H9 (cell line): Measurements from ENCODE around the gene ROBO2. TPM values are rescaled to one million over a fixed set of nuclear protein-coding genes. Genes with fewer than 3 reads are reported as not detected.
A peak's percentile ranks its signal among the peaks of the same experiment; 100 is the strongest.

Experiments used
- DNase-seq: peaks from one replicate; pipeline ENCODE4 v3.0.0-alpha.2; 2017
- H2AFZ ChIP-seq: one replicate; pipeline ENCODE4 v1.6.1; 2013; ENCODE audit warnings: mild to moderate bottlenecking, low read length, control low read depth, moderate library complexity
- H2AK5ac ChIP-seq: 2 replicates; pipeline ENCODE4 v1.6.1; 2013; ENCODE audit warnings: low read length, control low read depth, mixed read lengths; ENCODE audit not compliant: insufficient read length
- H2BK120ac ChIP-seq: one replicate; pipeline ENCODE4 v1.6.1; 2013; ENCODE audit warnings: low read depth, mild to moderate bottlenecking, low read length, control low read depth, inconsistent platforms; ENCODE audit not compliant: poor library complexity, severe bottlenecking
- H2BK12ac ChIP-seq: 2 replicates; pipeline ENCODE4 v1.6.1; 2013; ENCODE audit warnings: low read length, control low read depth, mixed read lengths, low read depth; ENCODE audit not compliant: insufficient read length
- H2BK15ac ChIP-seq: 2 replicates; pipeline ENCODE4 v1.6.1; 2013; ENCODE audit warnings: low read depth, low read length, control low read depth
- H2BK20ac ChIP-seq: one replicate; pipeline ENCODE4 v1.6.1; 2013; ENCODE audit warnings: low read depth, mild to moderate bottlenecking, low read length, control low read depth, inconsistent platforms; ENCODE audit not compliant: poor library complexity, severe bottlenecking
- H2BK5ac ChIP-seq: 2 replicates; pipeline ENCODE4 v1.6.1; 2013; ENCODE audit warnings: low read length, control low read depth, mixed read lengths; ENCODE audit not compliant: insufficient read length
- H3K14ac ChIP-seq: 2 replicates; pipeline ENCODE4 v1.6.1; 2013; ENCODE audit warnings: low read length, control low read depth; ENCODE audit not compliant: insufficient read depth
- H3K18ac ChIP-seq: 2 replicates; pipeline ENCODE4 v1.6.1; 2013; ENCODE audit warnings: low read depth, mild to moderate bottlenecking, mixed read lengths, low read length, control low read depth; ENCODE audit not compliant: insufficient read length
- H3K23ac ChIP-seq: 2 replicates; pipeline ENCODE4 v1.6.1; 2013; ENCODE audit warnings: low read length, control low read depth, mixed read lengths, low read depth; ENCODE audit not compliant: insufficient read length
- H3K23me2 ChIP-seq: 2 replicates; pipeline ENCODE4 v1.6.1; 2013; ENCODE audit warnings: low read depth, mild to moderate bottlenecking, mixed read lengths, low read length, control low read depth; ENCODE audit not compliant: insufficient read length, poor library complexity, severe bottlenecking
- H3K27ac ChIP-seq: 2 replicates; pipeline ENCODE4 v1.5.1; 2013; ENCODE audit warnings: low read length, control low read depth, mixed read lengths, low read depth; ENCODE audit not compliant: insufficient read length
- H3K27me3 ChIP-seq: 2 replicates; pipeline ENCODE4 v1.6.1; 2013; ENCODE audit warnings: low read length, control low read depth, inconsistent platforms; ENCODE audit not compliant: insufficient read depth
- H3K4ac ChIP-seq: 2 replicates; pipeline ENCODE4 v1.6.1; 2013; ENCODE audit warnings: low read depth, mild to moderate bottlenecking, control low read depth, inconsistent platforms, low read length, moderate library complexity
- H3K4me1 ChIP-seq: 2 replicates; pipeline ENCODE4 v1.6.1; 2013; ENCODE audit warnings: low read length, control low read depth, inconsistent platforms; ENCODE audit not compliant: insufficient read depth
- H3K4me2 ChIP-seq: 2 replicates; pipeline ENCODE4 v1.6.1; 2013; ENCODE audit warnings: low read length, control low read depth, mixed read lengths; ENCODE audit not compliant: insufficient read length, insufficient read depth
- H3K56ac ChIP-seq: 2 replicates; pipeline ENCODE4 v1.6.1; 2013; ENCODE audit warnings: low read depth, mild to moderate bottlenecking, mixed read lengths, low read length, control low read depth; ENCODE audit not compliant: insufficient read length
- H3K79me1 ChIP-seq: 2 replicates; pipeline ENCODE4 v1.6.1; 2013; ENCODE audit warnings: low read depth, mild to moderate bottlenecking, moderate library complexity, low read length, control low read depth, inconsistent platforms; ENCODE audit not compliant: insufficient read depth, poor library complexity, severe bottlenecking
- H3K79me2 ChIP-seq: 2 replicates; pipeline ENCODE4 v1.6.1; 2013; ENCODE audit warnings: low read length, control low read depth, inconsistent platforms; ENCODE audit not compliant: insufficient read depth
- H3K9ac ChIP-seq: 2 replicates; pipeline ENCODE4 v1.6.1; 2013; ENCODE audit warnings: low read length, control low read depth, mixed read lengths; ENCODE audit not compliant: insufficient read length; ENCODE audit errors: extremely low read depth
- H3K9me3 ChIP-seq: one replicate; pipeline ENCODE4 v1.6.1; 2013; ENCODE audit warnings: low read depth, low read length, inconsistent platforms; ENCODE audit not compliant: control insufficient read depth
- H3T11ph ChIP-seq: one replicate; pipeline ENCODE4 v1.6.1; 2013; ENCODE audit warnings: mild to moderate bottlenecking, low read length, control low read depth, inconsistent platforms
- H4K20me1 ChIP-seq: one replicate; pipeline ENCODE4 v1.6.1; 2013; ENCODE audit not compliant: control insufficient read depth, insufficient read length, insufficient read depth
- H4K5ac ChIP-seq: 2 replicates; pipeline ENCODE4 v1.6.1; 2013; ENCODE audit warnings: low read depth, mild to moderate bottlenecking, mixed read lengths, low read length, control low read depth; ENCODE audit not compliant: insufficient read length
- H4K8ac ChIP-seq: replicated peaks from 2 replicates; pipeline ENCODE4 v1.6.1; 2013; ENCODE audit warnings: low read length, control low read depth, mixed read lengths, low read depth; ENCODE audit not compliant: insufficient read length
- H4K91ac ChIP-seq: 2 replicates; pipeline ENCODE4 v1.6.1; 2013; ENCODE audit warnings: low read depth, mild to moderate bottlenecking, moderate library complexity, mixed read lengths, low read length, control low read depth; ENCODE audit not compliant: insufficient read length
- H3K27ac Mint-ChIP-seq, 3 experiments: 2 replicates in 2 of 3; 3 replicates in 1 of 3; pipeline ENCODE4 v1.8.0; 2020 to 2021; ENCODE audit warnings: mixed read lengths in 3 of 3, mild to moderate bottlenecking in 1 of 3, moderate library complexity in 1 of 3
- H3K27me3 Mint-ChIP-seq: 2 replicates; pipeline ENCODE4 v1.8.0; 2021; ENCODE audit warnings: low read depth, mild to moderate bottlenecking, moderate library complexity, mixed read lengths
- H3K36me3 Mint-ChIP-seq, 3 experiments: 2 replicates in 2 of 3; 3 replicates in 1 of 3; pipeline ENCODE4 v1.8.0; 2020 to 2021; ENCODE audit warnings: low read depth in 3 of 3, mixed read lengths in 3 of 3; ENCODE audit not compliant: insufficient read depth in 1 of 3
- H3K4me1 Mint-ChIP-seq, 2 experiments: 2 replicates each; pipeline ENCODE4 v1.8.0; 2020; ENCODE audit warnings: mixed read lengths in 2 of 2
- H3K4me3 Mint-ChIP-seq, 2 experiments: 2 replicates in 1 of 2; 3 replicates in 1 of 2; pipeline ENCODE4 v1.8.0; 2020 to 2021; ENCODE audit warnings: mild to moderate bottlenecking in 2 of 2, mixed read lengths in 2 of 2, moderate library complexity in 1 of 2
- H3K9me3 Mint-ChIP-seq, 2 experiments: 2 replicates in 1 of 2; 3 replicates in 1 of 2; pipeline ENCODE4 v1.8.0; 2020; ENCODE audit warnings: mild to moderate bottlenecking in 2 of 2, mixed read lengths in 2 of 2, moderate library complexity in 1 of 2
- whole genome bisulfite sequencing: extraction: QIAGEN DNeasy Blood & Tissue Kit; methylation state at CpG from one replicate; pipeline ENCODE4 v1.1.7; 2013; ENCODE audit warnings: missing lambda C conversion rate, low lambda C conversion rate, mixed read lengths; ENCODE audit not compliant: insufficient read length; ENCODE audit errors: extremely low coverage; 5-methylcytosine and 5-hydroxymethylcytosine counted together
- total RNA-seq: library from RNA; stranded (reverse); gene quantifications from 2 replicates; pipeline ENCODE4 v1.2.1, GENCODE V29; 2021
- TF ChIP-seq, protein P1 (sequence below): fragments of 200-600 bp; sonication (generic); conservative IDR thresholded peaks from 3 replicates; pipeline ENCODE4 v1.8.0; 2021; ENCODE audit warnings: antibody characterized with exemption, mild to moderate bottlenecking

The ROBO2 gene
- total RNA-seq, 1 experiment from 2014 or later = 2.3 TPM

DNA sequence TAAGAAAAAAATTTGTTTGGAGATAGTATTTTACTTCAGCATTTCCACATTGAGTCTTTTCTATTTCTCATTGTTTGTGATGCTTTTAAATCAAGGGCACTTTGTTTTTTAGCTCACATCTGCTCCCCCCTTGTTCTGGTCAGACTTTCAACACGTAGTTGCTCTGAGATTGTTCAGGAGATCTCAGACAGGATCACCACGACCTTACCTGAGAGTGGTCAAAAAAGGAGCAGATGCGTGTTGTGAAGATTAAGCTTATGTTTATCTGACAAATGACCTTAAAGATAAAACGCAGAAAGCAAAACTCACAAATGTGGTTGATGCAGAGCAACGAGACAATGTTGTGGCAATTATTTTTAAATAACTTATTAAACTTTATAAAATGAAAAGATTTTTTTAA lies 298.3 kb downstream of the ROBO2 start:
- H3K79me2 ChIP-seq = no peaks in the 10 kb centered on the region
- H3K9me3 ChIP-seq = no peaks in the 10 kb centered on the region
- H3K4me3 Mint-ChIP-seq = no peak overlapping the region
- no peak overlapping the region for H2BK12ac ChIP-seq
- H3K27me3 ChIP-seq = no peaks in the 10 kb centered on the region
- no peak overlapping the region for H2BK15ac ChIP-seq
- no peaks in the 10 kb centered on the region for H3K27me3 Mint-ChIP-seq
- peaks cover 5 to 10% of the 10 kb centered on the region in 2 experiments; a peak in 2 of 4 replicates for H3K4me1 Mint-ChIP-seq
- no peak overlapping the region for H2BK20ac ChIP-seq
- H2AK5ac ChIP-seq = no peak overlapping the region
- TF ChIP-seq, protein P1, sequence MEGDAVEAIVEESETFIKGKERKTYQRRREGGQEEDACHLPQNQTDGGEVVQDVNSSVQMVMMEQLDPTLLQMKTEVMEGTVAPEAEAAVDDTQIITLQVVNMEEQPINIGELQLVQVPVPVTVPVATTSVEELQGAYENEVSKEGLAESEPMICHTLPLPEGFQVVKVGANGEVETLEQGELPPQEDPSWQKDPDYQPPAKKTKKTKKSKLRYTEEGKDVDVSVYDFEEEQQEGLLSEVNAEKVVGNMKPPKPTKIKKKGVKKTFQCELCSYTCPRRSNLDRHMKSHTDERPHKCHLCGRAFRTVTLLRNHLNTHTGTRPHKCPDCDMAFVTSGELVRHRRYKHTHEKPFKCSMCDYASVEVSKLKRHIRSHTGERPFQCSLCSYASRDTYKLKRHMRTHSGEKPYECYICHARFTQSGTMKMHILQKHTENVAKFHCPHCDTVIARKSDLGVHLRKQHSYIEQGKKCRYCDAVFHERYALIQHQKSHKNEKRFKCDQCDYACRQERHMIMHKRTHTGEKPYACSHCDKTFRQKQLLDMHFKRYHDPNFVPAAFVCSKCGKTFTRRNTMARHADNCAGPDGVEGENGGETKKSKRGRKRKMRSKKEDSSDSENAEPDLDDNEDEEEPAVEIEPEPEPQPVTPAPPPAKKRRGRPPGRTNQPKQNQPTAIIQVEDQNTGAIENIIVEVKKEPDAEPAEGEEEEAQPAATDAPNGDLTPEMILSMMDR = no peak
- H3K14ac ChIP-seq = no peak overlapping the region
- no peak overlapping the region for H3K9ac ChIP-seq
- H4K91ac ChIP-seq = no peak overlapping the region
- no peak overlapping the region for H3K18ac ChIP-seq
- H4K8ac ChIP-seq = no peak overlapping the region
- no CpG with 5 or more reads among the region's 5 CpGs for WGBS
- no peak overlapping the region for H4K5ac ChIP-seq
- no peak overlapping the region for H3K56ac ChIP-seq
- H3T11ph ChIP-seq = no peak overlapping the region
- H3K36me3 Mint-ChIP-seq = no peaks in the 10 kb centered on the region
- H2AFZ ChIP-seq = peak overlapping the region; percentile 45
- H3K23ac ChIP-seq = no peak overlapping the region
- H2BK120ac ChIP-seq = no peak overlapping the region
- H3K23me2 ChIP-seq = no peaks in the 10 kb centered on the region
- H2BK5ac ChIP-seq = no peak overlapping the region
- no peak for DNase-seq
- no peaks in the 10 kb centered on the region; the same call in 1 of the 2 replicates for H3K4me1 ChIP-seq
- H3K4ac ChIP-seq = no peak overlapping the region
- H3K9me3 Mint-ChIP-seq = no peaks in the 10 kb centered on the region
- H3K4me2 ChIP-seq = no peak overlapping the region
- no peak overlapping the region for H3K27ac Mint-ChIP-seq
- H3K79me1 ChIP-seq = no peaks in the 10 kb centered on the region
- H3K27ac ChIP-seq = no peak overlapping the region
- H4K20me1 ChIP-seq = no peaks in the 10 kb centered on the region
